Activated gamma-delta T cell treated with Interleukin-2 at 50 U/mL for 16 hours (primary cell): ENCODE results near the gene PRXL2A.
"Not testable (repeated sequence)": the region's sequence is repeated elsewhere in the genome, so short reads cannot be mapped to it uniquely, and the experiment has no call there.

Experiments used
- DNase-seq: peaks from one replicate; pipeline ENCODE4 v3.0.0-alpha.2; 2020

PRXL2A gene

GRCh38 chr10:80411681-80412220 is 3.4 kb downstream of the PRXL2A start:
- DNase-seq = no peak

DNA sequence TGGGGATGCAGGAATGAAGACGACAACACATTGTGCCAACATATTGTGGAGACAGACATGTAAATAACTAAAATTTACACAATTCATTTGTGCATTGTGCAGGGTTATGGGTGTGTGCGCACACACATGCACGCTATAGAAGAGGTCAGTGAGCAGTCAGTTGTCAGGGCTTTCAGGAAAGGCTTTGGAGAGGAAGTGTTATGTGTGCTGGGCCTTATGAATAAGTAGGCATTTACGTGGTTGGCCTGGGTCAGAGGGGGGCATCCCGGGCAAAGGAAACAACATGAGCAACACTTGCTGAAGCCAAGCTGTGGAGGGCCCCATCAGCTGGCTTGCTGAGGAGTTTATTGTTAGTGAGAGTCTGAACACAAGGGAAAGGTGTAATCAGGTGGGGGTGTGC is 4.1 kb downstream of the PRXL2A start:
- no peak for DNase-seq

- DNase-seq = no peak
These were observed 5.1 kb downstream of the PRXL2A start for GRCh38 chr10:80413271-80413996.

DNA sequence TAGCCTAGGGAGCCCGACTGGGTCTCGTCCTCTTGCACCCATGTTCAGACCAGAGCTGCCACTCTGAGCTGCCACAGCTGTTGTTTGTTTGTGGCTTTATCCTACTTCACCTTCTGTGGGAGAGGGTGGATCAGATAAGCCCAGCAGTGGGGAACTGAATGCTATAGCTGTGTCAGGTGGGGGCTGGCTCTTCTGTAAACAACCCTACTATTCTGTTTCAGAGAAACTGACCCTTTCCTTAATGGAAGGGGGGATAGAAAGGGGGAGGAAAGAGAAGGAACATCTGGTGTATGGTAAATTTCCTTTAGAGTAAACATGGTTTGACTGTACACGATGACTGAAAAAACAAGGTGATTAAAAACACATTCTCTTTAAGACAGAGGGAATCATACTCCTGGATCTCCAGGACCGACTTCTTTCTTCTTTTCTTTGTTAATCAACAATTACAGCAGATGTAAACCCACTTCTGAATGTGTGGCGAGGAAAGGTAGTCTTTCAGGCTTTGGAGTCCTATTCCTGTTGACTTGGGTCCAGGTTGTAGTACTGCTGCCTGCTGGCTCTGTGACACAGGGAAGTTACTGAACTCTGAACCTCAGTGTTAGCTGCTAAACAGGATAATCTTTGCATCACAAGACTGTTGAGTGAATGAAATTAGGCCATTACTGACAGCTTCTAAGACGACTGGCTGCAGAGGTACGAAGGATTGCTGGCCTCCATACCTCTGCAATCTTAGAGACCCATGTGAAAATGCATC is 6.0 kb downstream of the PRXL2A start:
- no peak for DNase-seq

GRCh38 chr10:80415734-80416478 is 7.6 kb downstream of the PRXL2A start:
- DNase-seq = no peak

DNA sequence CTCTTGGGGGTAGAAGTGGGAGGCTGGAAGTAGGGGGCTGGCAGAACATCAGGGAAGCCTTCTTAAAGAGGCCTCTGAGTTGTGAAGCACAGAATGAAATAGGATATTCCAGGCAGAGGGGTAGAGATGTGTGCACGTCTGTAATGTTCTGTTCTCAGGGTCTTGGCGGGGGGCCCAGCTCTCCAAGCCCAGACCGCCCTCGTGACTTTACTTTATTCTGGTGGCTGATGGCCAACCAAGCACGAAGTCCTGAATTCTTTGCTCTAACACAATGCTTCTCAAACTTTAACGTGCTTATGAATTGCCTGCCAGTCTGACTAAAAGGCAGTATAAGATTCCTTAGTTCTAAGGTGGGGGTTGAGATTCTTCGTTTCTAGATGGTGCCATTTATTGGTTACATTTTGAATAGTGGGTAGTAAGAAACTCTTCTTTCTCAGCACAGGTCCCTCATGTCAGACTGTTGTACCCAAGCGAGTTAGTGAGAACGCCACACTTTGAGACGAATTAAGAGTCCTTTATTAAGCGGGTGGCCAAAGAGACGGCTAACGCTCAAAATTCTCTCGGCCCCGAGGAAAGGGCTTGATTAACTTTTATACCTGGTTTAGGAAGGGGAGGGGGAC is 8.2 kb downstream of the PRXL2A start:
- no peak for DNase-seq

DNA sequence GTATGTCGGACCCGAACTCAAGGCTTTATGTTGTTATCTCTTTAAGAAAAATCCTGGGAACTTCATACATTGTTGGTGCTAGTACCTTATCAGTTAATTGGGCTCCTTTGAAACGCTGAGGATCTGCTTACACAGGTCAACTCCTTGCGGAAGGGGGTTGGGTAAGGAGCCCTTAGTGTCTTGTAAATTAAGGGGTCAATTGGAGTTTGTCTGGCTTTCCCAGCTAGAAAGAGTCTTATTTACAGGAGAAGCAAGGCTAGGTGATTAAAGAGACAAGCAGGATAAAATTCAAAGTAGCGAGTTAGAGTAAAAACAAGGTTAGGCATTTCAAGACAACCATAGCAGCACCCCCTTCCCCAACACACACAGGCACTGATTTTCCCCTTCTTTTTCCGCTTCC is 8.9 kb downstream of the PRXL2A start:
- not testable (repeated sequence) for DNase-seq

- no peak for DNase-seq
These were observed 12.8 kb downstream of the PRXL2A start for GRCh38 chr10:80421050-80421706.

DNA sequence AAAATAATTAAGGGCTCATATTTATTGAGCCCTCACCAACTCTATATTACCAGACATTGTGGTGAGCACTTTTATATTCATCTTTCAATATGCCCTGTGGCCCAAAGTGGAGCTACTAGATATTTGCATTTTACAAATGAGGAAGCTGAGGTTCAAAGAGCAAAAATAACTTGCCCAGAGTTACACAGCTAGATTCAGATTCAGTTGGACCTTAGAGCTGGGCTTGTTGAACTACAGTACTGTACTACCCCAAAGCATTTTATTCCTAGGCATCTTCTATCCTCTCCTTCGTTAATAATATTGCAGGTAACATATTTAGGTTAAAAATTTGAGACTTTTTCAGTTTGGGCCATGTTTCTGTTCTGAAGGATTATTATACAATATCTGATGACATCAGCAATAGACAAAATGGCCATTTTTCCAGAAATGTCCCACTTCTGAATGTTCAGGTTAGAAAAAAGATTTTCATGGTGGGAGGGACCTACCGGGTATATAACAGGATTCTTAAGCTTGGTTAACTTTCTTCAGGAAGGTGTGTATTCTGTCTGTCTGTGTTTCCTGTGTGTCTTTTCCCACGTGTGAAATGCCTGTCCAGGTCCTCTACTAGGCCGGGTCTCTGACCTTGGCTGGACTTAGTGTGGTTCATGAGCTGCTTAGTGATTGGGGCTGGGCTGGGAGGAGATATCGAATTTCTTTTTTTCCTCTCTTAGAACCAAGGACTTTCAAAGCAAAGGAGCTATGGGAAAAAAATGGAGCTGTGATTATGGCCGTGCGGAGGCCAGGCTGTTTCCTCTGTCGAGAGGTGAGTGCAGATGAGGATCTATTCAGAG is 13.6 kb downstream of the PRXL2A start:
- no peak for DNase-seq

DNA sequence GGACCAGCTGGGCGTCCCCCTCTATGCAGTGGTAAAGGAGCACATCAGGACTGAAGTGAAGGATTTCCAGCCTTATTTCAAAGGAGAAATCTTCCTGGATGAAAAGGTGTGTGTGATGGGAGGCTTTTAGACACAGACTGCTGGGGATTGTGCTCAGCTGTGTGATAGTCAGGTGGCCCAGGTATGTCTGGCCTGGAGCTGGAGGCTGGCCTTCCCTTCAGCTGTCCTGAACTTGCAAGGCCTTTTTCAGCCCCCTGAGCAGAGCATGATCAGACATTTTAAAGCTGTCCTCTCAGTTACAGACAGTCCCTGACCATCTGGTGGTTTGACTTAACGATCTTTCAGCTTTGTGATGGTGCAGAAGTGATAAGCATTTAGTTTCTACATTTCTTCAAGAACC is 17.6 kb downstream of the PRXL2A start:
- DNase-seq = no peak

DNA sequence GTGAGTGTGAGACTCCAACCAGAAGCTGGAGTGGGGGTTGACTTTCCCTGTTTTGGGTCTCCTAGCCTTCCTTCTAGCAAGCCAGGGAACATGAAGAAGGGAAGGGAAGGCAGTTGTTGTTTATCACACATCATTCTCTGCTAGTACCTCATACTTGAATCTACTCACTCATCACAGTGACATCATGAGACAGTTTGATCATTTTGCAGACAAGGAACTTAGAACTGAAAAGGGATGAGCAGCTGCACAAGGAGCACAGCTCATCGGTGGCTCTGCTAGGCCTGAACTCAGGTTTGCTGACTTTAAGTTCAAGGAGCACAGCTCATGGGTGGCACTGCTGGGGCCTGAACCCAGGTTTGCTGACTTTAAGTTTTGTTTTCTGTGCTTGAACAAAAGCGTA is 19.2 kb downstream of the PRXL2A start:
- no peak for DNase-seq

DNA sequence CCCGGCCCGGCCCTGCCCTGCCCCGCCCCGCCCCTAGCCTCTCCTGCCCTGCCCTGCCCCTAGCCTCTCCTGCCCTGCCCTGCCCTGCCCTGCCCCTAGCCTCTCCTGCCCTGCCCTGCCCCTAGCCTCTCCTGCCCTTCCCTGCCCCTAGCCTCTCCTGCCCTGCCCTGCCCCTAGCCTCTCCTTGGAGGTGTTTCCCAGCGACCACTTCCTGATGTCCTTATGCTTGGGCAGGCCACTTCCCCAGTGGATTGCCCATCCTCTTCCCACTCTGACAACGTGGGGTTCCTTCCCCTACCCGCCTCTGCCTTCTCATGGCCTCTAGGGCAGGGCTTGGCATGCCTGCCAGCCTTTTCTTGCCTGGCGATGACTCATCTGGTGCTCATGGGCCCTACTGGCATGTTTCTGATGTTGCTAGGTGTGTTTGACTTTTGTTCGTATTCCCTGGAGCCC is 21.2 kb downstream of the PRXL2A start:
- DNase-seq = no peak

- no peak for DNase-seq
These were observed 24.8 kb downstream of the PRXL2A start for GRCh38 chr10:80433134-80433533.

DNA sequence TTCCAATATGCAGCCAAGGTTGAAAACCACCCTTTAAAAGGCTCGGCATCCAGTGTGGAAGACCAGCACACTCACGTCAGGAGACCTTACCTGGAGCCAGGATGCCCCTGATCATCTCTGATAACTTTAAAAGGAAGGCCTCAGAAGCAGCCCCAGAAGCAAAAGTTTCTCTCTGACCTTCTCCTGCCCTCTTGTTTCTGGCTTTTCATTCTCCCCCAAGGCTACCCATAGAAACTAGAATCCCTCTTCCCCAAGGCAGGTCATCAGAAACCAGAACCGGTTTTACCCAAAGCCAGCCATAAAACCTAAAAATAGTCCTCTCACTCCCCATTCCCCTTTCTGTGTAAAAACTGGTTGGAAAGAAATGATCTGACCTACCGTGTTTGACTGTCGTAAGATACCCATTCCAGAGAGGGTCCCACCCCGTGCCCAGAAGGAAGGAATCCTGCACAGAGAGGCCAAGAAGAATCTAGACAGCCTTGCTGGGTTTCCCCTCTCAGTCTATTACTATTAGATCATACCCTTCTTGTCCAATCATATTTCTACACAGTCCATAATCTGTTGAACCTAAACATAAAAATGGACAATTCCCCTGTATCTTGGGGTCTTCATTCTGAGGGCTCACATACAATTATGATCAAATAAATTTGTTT is 28.2 kb downstream of the PRXL2A start:
- no peak for DNase-seq

- no peak for DNase-seq
These were observed 28.9 kb downstream of the PRXL2A start for GRCh38 chr10:80437227-80437626.

- DNase-seq = no peak
These were observed 33.5 kb downstream of the PRXL2A start for GRCh38 chr10:80441831-80442230.

GRCh38 chr10:80442879-80443278 is 34.5 kb downstream of the PRXL2A start:
- DNase-seq = no peak

DNA sequence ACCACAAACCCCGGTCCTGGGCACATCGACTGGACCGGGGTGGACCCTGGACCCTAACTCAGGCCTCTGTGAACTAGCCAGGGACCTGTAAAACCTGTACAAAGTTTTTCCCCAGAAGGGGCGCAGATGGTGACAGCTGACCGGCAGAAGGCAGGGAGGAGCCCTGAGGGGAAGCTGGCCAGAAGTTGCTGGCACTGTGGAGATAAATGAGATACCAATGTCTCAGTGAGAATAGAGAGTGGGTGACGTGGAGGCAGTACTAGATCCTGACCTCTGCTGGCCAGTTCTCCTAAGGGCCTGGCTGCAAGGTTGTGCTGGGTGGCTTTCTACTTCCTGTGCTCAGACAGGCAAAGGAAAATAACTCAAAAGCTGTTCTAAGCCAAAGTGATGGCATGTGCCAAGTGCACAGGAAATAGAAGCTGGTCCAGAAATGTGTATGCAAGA is 35.2 kb downstream of the PRXL2A start:
- no peak for DNase-seq

- no peak for DNase-seq
These were observed 35.8 kb downstream of the PRXL2A start for GRCh38 chr10:80444124-80444523.

- peak; percentile 44 for DNase-seq
These were observed 36.4 kb downstream of the PRXL2A start for GRCh38 chr10:80444646-80445319.
